ENCODE results near the gene PSME2.

PSME2 gene

GRCh38 chr14:24179294-24179960 is 33.0 kb upstream of the PSME2 start:
- DNase-seq: no peak

GRCh38 chr14:24178399-24179178 is 32.2 kb upstream of the PSME2 start:
- DNase-seq: no peak

GRCh38 chr14:24177891-24178290 is 31.5 kb upstream of the PSME2 start:
- no peak for DNase-seq

- no peak for DNase-seq
Observed at GRCh38 chr14:24177041-24177825, 30.8 kb upstream of the PSME2 start.

GRCh38 chr14:24176599-24176998 is 30.2 kb upstream of the PSME2 start:
- DNase-seq: no peak

GRCh38 chr14:24172871-24173281 is 26.5 kb upstream of the PSME2 start:
- no peak for DNase-seq

- no peak for DNase-seq
Observed at GRCh38 chr14:24172261-24172860, 26.0 kb upstream of the PSME2 start.

GRCh38 chr14:24171422-24172260 is 25.2 kb upstream of the PSME2 start, which contains the start of gene REC8:
Gene REC8 (plus strand): TSS chr14:24172080. CDS start chr14:24172553, 473 bp downstream.
- DNase-seq: peak; percentile 74

- DNase-seq: no peak
Observed at GRCh38 chr14:24167469-24168114, 21.2 kb upstream of the PSME2 start.

- no peak for DNase-seq
Observed at GRCh38 chr14:24165785-24166184, 19.4 kb upstream of the PSME2 start.

GRCh38 chr14:24164518-24164991 is 18.1 kb upstream of the PSME2 start:
- DNase-seq: no peak

GRCh38 chr14:24162093-24162492 is 15.7 kb upstream of the PSME2 start:
- DNase-seq: no peak

GRCh38 chr14:24160850-24161804 is 14.7 kb upstream of the PSME2 start, which contains the start of gene IRF9:
Gene IRF9 (plus strand): TSS chr14:24161265. CDS start chr14:24162145, 880 bp downstream.
- DNase-seq: peak; percentile 99

GRCh38 chr14:24160499-24160849 is 14.1 kb upstream of the PSME2 start:
- no peak for DNase-seq

- no peak for DNase-seq
Observed at GRCh38 chr14:24159777-24160498, 13.5 kb upstream of the PSME2 start.

- DNase-seq: no peak
Observed at GRCh38 chr14:24157331-24157730, 10.9 kb upstream of the PSME2 start.

GRCh38 chr14:24156840-24157239 is 10.4 kb upstream of the PSME2 start:
- DNase-seq: no peak

GRCh38 chr14:24155100-24155499 is 8.7 kb upstream of the PSME2 start:
- DNase-seq: no peak

GRCh38 chr14:24151404-24152080 is 5.1 kb upstream of the PSME2 start:
- no peak for DNase-seq

Measured in CD4-positive, alpha-beta T cell treated with Interleukin-21 for 1 hour (primary cell).